Peyer's patch (tissue), 4 donors: ENCODE results near the gene ERCC2.

Source experiments
- POLR2A ChIP-seq, 2 donors: fragments of 450-650 bp; IDR thresholded peaks; one replicate each; pipeline ENCODE4 v1.5.1; 2017; ENCODE audit warnings: antibody characterized with exemption in 2 of 2, mild to moderate bottlenecking in 2 of 2, moderate library complexity in 2 of 2
- TF ChIP-seq, protein P1 (sequence below), 6 experiments: fragments of 450-650 bp in 4 of 6; fragments of 200-600 bp in 2 of 6; sonication (generic) in 1 of 6; IDR thresholded peaks; one replicate each; pipeline ENCODE4 v1.5.1; 2017 to 2019; ENCODE audit warnings: antibody characterized with exemption in 6 of 6, mild to moderate bottlenecking in 3 of 6, moderate library complexity in 1 of 6

DNA sequence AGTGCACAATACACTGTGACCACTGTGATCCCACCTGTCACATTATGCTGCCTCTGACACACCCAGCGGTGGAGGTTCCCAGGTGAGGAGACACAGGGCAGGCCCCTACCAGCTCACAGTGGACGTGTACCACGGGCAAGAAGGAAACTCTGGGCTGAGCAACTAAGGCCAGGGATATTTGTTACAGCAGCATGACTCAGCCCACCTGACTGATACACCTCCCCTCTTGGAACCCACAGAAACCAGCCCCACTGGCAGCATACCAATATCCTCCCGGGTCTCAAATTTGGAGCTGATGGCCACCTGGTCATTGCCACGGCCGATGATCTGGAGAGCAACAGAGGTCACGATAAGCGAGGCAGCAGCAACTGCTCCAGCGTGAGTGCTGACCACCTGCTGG is 15.0 kb downstream of the ERCC2 start:
- TF ChIP-seq, protein P1, sequence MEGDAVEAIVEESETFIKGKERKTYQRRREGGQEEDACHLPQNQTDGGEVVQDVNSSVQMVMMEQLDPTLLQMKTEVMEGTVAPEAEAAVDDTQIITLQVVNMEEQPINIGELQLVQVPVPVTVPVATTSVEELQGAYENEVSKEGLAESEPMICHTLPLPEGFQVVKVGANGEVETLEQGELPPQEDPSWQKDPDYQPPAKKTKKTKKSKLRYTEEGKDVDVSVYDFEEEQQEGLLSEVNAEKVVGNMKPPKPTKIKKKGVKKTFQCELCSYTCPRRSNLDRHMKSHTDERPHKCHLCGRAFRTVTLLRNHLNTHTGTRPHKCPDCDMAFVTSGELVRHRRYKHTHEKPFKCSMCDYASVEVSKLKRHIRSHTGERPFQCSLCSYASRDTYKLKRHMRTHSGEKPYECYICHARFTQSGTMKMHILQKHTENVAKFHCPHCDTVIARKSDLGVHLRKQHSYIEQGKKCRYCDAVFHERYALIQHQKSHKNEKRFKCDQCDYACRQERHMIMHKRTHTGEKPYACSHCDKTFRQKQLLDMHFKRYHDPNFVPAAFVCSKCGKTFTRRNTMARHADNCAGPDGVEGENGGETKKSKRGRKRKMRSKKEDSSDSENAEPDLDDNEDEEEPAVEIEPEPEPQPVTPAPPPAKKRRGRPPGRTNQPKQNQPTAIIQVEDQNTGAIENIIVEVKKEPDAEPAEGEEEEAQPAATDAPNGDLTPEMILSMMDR (IDR thresholded peaks at IDR 0.05) = no peak
- TF ChIP-seq POLR2A (IDR thresholded peaks at IDR 0.05) = no peak
